Astrocyte (in vitro differentiated cells and primary cell): ENCODE results near the gene NCAM1. TPM values are rescaled to one million over a fixed set of nuclear protein-coding genes. Genes with fewer than 3 reads are reported as not detected.

Experiments
- DNase-seq: peaks from one replicate; pipeline ENCODE4 v3.0.0-alpha.2; 2010; ENCODE audit warnings: low read depth
- FAIRE-seq: peaks from 2 replicates; lab custom pipeline; 2011; peaks lifted over from hg19 to GRCh38; lab: Jason Lieb, UNC
- H2AFZ ChIP-seq: 2 replicates; pipeline ENCODE4 v1.6.0; 2012; ENCODE audit warnings: low read depth, low read length, inconsistent platforms
- H3K27ac ChIP-seq: 2 replicates; pipeline ENCODE4 v1.5.1; 2011; ENCODE audit warnings: low read depth, low read length, inconsistent platforms
- H3K27me3 ChIP-seq: 2 replicates; pipeline ENCODE4 v1.6.0; 2011; ENCODE audit warnings: low read length, inconsistent platforms; ENCODE audit not compliant: insufficient read depth
- H3K36me3 ChIP-seq: 2 replicates; pipeline ENCODE4 v1.5.1; 2011; ENCODE audit warnings: low read length, inconsistent platforms; ENCODE audit not compliant: insufficient read depth
- H3K4me1 ChIP-seq: 2 replicates; pipeline ENCODE4 v1.5.1; 2011; ENCODE audit warnings: low read length, inconsistent platforms; ENCODE audit not compliant: insufficient read depth
- H3K4me2 ChIP-seq: 2 replicates; pipeline ENCODE4 v1.6.0; 2012; ENCODE audit warnings: low read length, inconsistent platforms
- H3K4me3 ChIP-seq: 2 replicates; pipeline ENCODE4 v1.5.1; 2011; ENCODE audit warnings: low read depth, mild to moderate bottlenecking, low read length, inconsistent platforms; ENCODE audit not compliant: insufficient read depth
- H3K79me2 ChIP-seq: 2 replicates; pipeline ENCODE4 v1.6.0; 2012; ENCODE audit warnings: mild to moderate bottlenecking, low read length, inconsistent platforms; ENCODE audit not compliant: insufficient read depth
- H3K9ac ChIP-seq: 2 replicates; pipeline ENCODE4 v1.6.0; 2012; ENCODE audit warnings: mild to moderate bottlenecking, low read length, inconsistent platforms
- H3K9me3 ChIP-seq: 2 replicates; pipeline ENCODE4 v1.5.1; 2012; ENCODE audit warnings: low read depth, mild to moderate bottlenecking, low read length, inconsistent platforms; ENCODE audit not compliant: insufficient read depth
- H4K20me1 ChIP-seq: 2 replicates; pipeline ENCODE4 v1.6.0; 2012; ENCODE audit warnings: low read length, inconsistent platforms; ENCODE audit not compliant: insufficient read depth
- H3K27ac Mint-ChIP-seq: one replicate; pipeline ENCODE4 v1.8.0; 2021; ENCODE audit warnings: mild to moderate bottlenecking, mixed read lengths; ENCODE audit not compliant: unreplicated experiment
- H3K27me3 Mint-ChIP-seq: one replicate; pipeline ENCODE4 v1.8.0; 2021; ENCODE audit warnings: low read depth, mixed read lengths; ENCODE audit not compliant: unreplicated experiment
- H3K36me3 Mint-ChIP-seq: one replicate; pipeline ENCODE4 v1.8.0; 2021; ENCODE audit warnings: low read depth, mixed read lengths; ENCODE audit not compliant: unreplicated experiment
- H3K4me1 Mint-ChIP-seq: one replicate; pipeline ENCODE4 v1.8.0; 2021; ENCODE audit warnings: low read depth, mixed read lengths; ENCODE audit not compliant: unreplicated experiment
- H3K4me3 Mint-ChIP-seq: one replicate; pipeline ENCODE4 v1.8.0; 2021; ENCODE audit warnings: mild to moderate bottlenecking, moderate library complexity, mixed read lengths; ENCODE audit not compliant: unreplicated experiment
- H3K9me3 Mint-ChIP-seq: one replicate; pipeline ENCODE4 v1.8.0; 2021; ENCODE audit warnings: mild to moderate bottlenecking, mixed read lengths; ENCODE audit not compliant: unreplicated experiment
- CTCF ChIP-seq: IDR thresholded peaks from 2 replicates; pipeline ENCODE4 v1.5.1; 2011; ENCODE audit warnings: low read depth, mild to moderate bottlenecking, inconsistent platforms, low read length, moderate library complexity; ENCODE audit not compliant: insufficient read depth
- EZH2 ChIP-seq: IDR thresholded peaks from 2 replicates; pipeline ENCODE4 v1.6.1; 2012; ENCODE audit warnings: mild to moderate bottlenecking, low read length, inconsistent platforms; ENCODE audit not compliant: insufficient read depth
- total RNA-seq: library from RNA; stranded (reverse); gene quantifications from 2 replicates; pipeline ENCODE4 v1.2.1, GENCODE V29; 2021

Gene NCAM1
- total RNA-seq, 1 donor from 2014 or later = 17.4 TPM

- no peak overlapping the region for H3K4me3 Mint-ChIP-seq
- H3K27me3 Mint-ChIP-seq = no peaks in the 10 kb centered on the region
- peak overlapping the region; percentile 16 for H3K27ac Mint-ChIP-seq
- Histone ChIP-seq H3K27ac (no peak overlapping the region), H3K4me1 (peaks cover 9% of the 10 kb centered on the region), H3K9me3 (no peaks in the 10 kb centered on the region), H3K4me3 (no peak overlapping the region), H3K27me3 (peaks cover 4% of the 10 kb centered on the region), H3K36me3 (no peaks in the 10 kb centered on the region), H2AFZ (no peak overlapping the region), H3K4me2 (no peak overlapping the region), H3K79me2 (no peaks in the 10 kb centered on the region), H3K9ac (no peak overlapping the region), H4K20me1 (no peaks in the 10 kb centered on the region)
- FAIRE-seq (no peak), DNase-seq (peak; percentile 29)
- no peaks in the 10 kb centered on the region for H3K9me3 Mint-ChIP-seq
- TF ChIP-seq EZH2 = no peak
- no peak for TF ChIP-seq CTCF
- H3K4me1 Mint-ChIP-seq = peaks cover 22% of the 10 kb centered on the region
- no peaks in the 10 kb centered on the region for H3K36me3 Mint-ChIP-seq
These were observed 5.9 kb downstream of the NCAM1 start for GRCh38 chr11:112967082-112967481.

GRCh38 chr11:112968941-112969713 lies 7.9 kb downstream of the NCAM1 start:
- Histone ChIP-seq H3K36me3 (no peaks in the 10 kb centered on the region), H3K4me2 (peak overlapping the region; percentile 45), H3K27me3 (peaks cover 2% of the 10 kb centered on the region), H4K20me1 (no peaks in the 10 kb centered on the region), H3K27ac (no peak overlapping the region), H3K9me3 (no peaks in the 10 kb centered on the region), H2AFZ (no peak overlapping the region), H3K9ac (no peak overlapping the region), H3K4me1 (peaks cover 7% of the 10 kb centered on the region), H3K79me2 (no peaks in the 10 kb centered on the region), H3K4me3 (no peak overlapping the region)
- Mint-ChIP-seq H3K4me1 (peaks cover 22% of the 10 kb centered on the region), H3K4me3 (peak overlapping the region; percentile 4), H3K9me3 (no peaks in the 10 kb centered on the region), H3K27me3 (no peaks in the 10 kb centered on the region), H3K36me3 (no peaks in the 10 kb centered on the region), H3K27ac (peak overlapping the region; percentile 53)
- FAIRE-seq = no peak
- peak; percentile 77 for DNase-seq
- TF ChIP-seq EZH2 (no peak), CTCF (no peak)

- H3K4me3 ChIP-seq = no peak overlapping the region
- FAIRE-seq (no peak), DNase-seq (no peak)
- H3K4me1 Mint-ChIP-seq = peaks cover 17% of the 10 kb centered on the region
- no peaks in the 10 kb centered on the region for H3K36me3 Mint-ChIP-seq
- H3K9ac ChIP-seq = no peak overlapping the region
- H3K27me3 ChIP-seq = no peaks in the 10 kb centered on the region
- H3K27ac Mint-ChIP-seq = no peak overlapping the region
- H3K9me3 ChIP-seq = no peaks in the 10 kb centered on the region
- no peaks in the 10 kb centered on the region for H3K9me3 Mint-ChIP-seq
- no peak overlapping the region for H3K4me2 ChIP-seq
- no peaks in the 10 kb centered on the region for H3K27me3 Mint-ChIP-seq
- no peaks in the 10 kb centered on the region for H4K20me1 ChIP-seq
- H2AFZ ChIP-seq = no peak overlapping the region
- H3K36me3 ChIP-seq = no peaks in the 10 kb centered on the region
- no peaks in the 10 kb centered on the region for H3K79me2 ChIP-seq
- peaks cover 7% of the 10 kb centered on the region for H3K4me1 ChIP-seq
- H3K27ac ChIP-seq = no peak overlapping the region
- H3K4me3 Mint-ChIP-seq = no peak overlapping the region
- TF ChIP-seq EZH2 (no peak), CTCF (no peak)
These were observed 10.0 kb downstream of the NCAM1 start for GRCh38 chr11:112971195-112971594.
